HG03565 (cell line): Measurements from ENCODE around the gene NOC2L.

Experiments used
- ATAC-seq: cut with Tn5 transposase; IDR thresholded peaks from one replicate; pipeline ENCODE4 v1.9.1; 2021; ENCODE audit warnings: mild to moderate bottlenecking, moderate library complexity; ENCODE audit not compliant: unreplicated experiment

NOC2L gene

DNA sequence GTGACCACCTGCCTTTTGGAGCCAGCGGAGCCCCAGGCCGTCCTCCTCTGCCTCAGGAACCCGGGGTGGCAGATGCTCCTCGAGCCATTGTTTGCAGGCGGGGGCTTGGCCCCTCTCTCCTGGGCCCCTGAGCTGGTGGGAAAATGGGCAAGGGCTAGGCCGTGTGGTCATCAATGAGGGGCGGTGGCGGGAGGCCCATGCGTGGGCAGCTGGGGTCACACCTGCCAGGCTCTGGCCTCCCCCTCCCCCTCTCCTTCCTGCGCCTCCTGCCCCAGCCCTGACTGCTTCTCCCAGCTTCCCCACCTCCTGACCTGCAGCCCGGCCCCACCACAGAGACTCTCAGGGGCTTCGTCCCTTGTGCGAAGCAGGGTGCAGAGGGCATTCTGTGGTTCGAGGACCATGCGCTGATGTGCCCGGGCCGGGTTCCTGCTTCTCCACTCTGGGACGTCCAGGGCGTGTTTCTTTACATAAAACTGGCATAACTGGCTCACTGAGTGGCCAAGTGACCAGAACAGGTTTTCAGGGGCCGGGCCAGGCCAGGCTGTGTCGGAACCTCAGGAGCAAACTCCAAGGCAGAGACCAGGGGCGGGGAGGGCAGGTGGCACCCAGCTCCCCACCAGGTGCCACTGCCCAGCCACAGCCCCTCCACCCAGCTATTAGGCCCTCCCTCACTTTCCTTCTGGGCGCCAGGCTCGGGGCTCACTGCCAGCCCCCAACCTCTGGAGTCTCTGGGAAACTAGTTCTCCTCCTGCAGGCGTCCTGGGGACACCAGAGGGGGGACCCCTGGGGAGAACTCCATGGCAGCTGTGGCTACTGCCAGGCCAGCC, 26.1 kb downstream of the NOC2L start:
- ATAC-seq: no peak

DNA sequence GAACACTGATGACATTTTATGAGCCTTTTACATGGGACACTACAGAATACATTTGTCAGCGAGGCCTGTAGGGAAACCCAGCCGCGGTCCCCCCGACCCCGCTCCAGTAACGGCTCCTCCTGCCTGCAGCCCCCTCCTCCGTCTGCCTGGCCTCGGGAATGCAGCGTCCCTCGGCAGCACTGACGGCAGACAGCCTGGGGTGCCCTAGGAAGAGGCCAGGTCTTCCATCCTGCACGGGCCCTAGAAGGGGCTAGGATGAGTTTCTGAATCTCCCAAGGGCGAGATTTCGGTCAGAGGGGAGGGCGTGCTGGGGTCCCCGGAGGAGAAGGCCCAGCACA, 26.9 kb downstream of the NOC2L start:
- ATAC-seq: no peak

DNA sequence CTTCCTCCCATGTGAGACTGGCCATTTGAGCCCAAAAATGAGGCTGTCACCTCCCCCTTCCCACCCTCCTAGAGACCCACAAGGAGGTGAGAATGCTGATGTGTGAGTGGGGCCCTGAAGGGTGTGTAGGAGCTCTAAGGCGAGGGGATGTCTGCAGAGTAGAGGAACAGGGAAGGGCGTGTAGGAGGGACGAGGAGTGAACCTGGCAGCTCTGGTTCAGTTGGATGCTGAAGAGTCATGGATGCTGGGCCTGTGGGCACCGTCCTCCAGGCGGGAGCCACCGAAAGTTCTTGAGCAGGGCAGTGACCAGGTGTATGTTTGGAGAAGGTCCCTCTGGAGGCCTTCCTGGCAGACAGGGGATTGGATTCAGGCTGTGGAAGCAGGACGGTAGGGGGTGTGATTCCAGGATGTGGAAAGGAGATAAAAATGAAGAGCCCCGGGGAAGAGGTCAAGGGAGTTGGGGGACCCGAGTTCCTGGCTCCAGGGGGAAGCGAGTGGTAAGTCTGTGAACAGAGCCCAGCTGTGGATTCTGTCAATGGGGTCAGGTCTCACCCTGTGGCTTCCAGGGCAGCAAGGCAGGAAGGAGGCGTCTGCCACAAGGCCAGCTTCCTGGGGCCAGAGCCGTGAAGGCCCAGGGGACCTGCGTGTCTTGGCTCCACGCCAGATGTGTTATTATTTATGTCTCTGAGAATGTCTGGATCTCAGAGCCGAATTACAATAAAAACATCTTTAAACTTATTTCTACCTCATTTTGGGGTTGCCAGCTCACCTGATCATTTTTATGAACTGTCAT, 27.5 kb downstream of the NOC2L start:
- ATAC-seq: no peak

GRCh38 chr1:930633-931138, 28.4 kb downstream of the NOC2L start:
- ATAC-seq: no peak

GRCh38 chr1:929712-930632, 29.1 kb downstream of the NOC2L start:
- ATAC-seq: no peak

GRCh38 chr1:928825-929661, 30.0 kb downstream of the NOC2L start:
- ATAC-seq: no peak

GRCh38 chr1:927748-928147, 31.3 kb downstream of the NOC2L start:
- no peak for ATAC-seq

GRCh38 chr1:927234-927633, 31.8 kb downstream of the NOC2L start:
- no peak for ATAC-seq

- no peak for ATAC-seq
Measured at GRCh38 chr1:925561-926421, 33.3 kb downstream of the NOC2L start.

DNA sequence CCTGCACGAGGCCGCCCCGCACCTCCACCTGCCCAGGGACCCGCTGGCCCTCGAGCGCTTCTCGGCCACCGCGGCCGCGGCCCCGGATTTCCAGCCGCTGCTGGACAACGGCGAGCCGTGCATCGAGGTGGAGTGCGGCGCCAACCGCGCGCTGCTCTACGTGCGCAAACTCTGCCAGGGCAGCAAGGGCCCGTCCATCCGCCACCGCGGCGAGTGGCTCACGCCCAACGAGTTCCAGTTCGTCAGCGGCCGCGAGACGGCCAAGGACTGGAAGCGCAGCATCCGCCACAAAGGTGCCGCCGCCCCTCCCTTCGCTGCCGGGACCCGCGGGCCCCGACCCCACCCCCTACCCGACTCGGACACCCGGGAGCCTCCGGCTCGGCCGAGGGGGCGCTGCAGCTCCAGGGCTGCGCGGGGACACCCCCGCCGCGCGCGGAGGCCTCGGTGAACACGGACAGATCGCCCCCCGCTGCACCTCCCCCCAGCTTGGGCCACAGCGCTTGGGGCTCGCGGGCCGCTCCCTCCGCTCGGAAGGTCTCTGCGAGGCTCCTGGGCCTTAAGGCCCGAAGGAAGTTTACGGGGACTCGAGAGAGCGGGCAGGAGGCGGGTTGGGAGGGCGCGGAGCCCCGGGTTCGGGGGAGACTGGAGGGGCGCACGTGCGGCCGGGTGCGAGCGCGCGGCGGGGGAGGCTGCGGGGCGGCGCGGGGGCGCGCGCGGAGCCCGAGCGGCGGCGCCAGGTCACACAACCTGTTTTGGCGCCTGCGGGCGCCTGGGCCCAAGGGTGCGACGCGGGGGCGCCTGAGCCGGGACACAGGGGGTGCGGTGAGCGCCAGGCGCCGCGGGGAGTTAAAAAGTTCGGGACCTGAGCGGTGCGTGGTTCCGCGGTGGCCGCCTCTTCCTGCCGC, 34.1 kb downstream of the NOC2L start:
- ATAC-seq: no peak

DNA sequence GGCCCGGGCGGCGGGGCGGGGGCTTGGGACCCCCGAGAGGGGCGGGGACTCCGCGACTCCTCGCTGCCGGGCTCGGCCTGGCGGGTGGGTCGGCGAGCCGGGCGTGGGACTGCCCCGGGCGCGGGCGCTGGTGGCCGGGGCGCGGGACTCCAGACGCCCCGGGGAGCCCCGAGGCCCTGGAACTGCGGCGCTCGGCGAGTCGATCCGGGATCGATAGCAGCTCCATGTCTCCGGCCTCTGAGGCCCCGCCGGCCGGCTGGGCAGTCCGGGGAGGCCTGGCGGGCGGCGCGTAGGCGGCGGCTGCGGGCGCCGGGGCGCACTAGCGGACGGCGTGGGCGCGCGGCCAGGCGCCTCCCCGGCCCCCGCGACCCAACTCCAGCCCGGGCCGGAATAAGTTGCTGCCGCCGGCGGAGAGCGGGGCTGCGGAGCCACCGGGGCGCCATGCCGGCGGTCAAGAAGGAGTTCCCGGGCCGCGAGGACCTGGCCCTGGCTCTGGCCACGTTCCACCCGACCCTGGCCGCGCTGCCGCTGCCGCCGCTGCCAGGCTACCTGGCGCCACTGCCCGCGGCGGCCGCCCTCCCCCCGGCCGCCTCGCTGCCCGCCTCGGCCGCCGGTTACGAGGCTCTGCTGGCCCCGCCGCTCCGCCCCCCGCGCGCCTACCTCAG, 34.9 kb downstream of the NOC2L start:
- no peak for ATAC-seq

- no peak for ATAC-seq
Measured at GRCh38 chr1:923131-923990, 35.7 kb downstream of the NOC2L start, which contains the start of gene SAMD11. Gene SAMD11 (plus strand): TSS chr1:923923. CDS start chr1:924432, 509 bp downstream.

DNA sequence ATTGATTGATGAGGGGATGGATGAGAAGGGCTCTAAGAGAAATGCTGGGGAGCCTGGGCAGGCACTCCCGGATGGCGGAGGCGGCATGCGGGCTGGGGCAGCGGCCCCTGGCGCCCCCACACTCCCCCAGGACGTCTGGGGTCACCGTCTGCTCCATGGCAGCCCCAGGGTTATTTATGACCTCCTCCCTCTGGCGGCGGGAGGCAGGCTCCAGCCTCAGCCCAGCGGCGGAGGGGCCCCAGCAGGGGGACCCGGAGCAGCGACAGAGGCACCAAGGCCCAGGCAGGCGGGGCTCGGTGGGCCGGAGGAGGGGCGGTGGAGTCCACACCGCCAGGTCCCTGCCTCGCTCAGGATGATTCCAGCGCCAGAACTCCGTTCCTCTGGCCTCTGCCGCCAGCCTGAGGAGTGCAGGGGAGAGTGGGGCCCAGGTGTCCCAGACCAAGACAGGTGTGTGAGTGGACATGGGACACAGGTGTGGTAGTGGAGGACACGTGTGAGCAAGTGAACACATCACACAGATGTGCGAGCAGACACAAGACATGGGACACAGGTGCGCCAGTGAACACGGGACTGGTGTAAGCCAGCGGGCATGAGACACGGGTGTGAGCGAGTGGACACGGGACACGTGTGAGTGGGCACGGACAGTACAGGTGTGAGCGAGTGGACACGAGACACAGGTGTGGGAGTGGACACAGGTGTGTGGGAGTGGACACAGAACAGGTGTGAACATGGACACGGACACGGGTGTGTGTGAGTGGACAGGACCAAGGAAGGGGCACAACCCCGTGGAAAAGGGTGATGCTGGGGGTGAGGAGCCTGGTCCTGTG, 37.8 kb downstream of the NOC2L start:
- no peak for ATAC-seq

DNA sequence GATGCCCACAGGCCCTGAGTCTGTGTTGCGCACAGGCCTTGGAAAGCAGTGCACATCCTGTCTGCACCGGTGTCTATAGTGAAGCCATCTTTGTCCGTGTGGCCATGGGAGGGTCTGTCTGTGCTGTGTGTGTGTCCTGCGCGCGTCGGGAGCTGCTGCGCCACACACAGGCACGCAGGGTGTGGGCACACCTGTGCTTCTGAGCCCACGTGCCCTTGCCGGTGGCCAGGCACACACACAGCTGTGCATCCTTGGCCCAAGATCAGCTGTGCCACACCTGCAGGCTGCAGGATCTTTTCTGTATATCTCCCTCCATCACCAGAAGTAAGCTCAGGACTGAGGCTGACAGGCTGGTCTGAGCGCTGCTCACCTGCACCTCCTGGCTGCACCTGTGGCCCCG, 38.5 kb downstream of the NOC2L start:
- no peak for ATAC-seq

DNA sequence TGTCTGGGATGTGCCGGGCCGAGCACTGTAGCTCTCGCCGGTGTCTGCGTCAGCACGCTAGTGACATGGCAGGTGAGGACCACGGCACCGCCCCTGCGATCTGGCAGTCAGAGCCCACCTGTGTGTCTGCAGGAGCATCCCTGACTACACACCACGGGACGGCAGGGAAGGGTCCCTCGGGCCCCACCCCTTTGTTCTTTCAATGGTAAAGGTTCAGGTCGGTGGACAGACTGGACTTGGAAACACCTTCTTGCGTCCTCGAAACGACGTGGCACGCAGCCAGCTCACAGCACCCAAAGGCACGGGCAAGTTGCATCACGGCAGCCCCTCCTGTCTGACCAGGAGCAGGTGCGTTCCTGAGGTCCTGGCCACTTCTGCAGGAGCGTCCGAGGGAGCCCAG, 39.0 kb downstream of the NOC2L start:
- ATAC-seq: no peak
